GM13977 (cell line): ENCODE data around the gene CCDC142.

Experiments used
- DNase-seq: peaks from one replicate; pipeline ENCODE4 v3.0.0; 2012; ENCODE audit warnings: low spot score
- CTCF ChIP-seq: IDR thresholded peaks from 2 replicates; pipeline ENCODE4 v1.5.1; 2012; ENCODE audit warnings: mild to moderate bottlenecking, control low read depth; ENCODE audit not compliant: insufficient read depth; ENCODE audit errors: extremely low read depth, missing control alignments
- in situ Hi-C: fragments of 300-500 bp; cut with MboI; formaldehyde crosslinking; loops from one replicate; pipeline ENCODE4 v1.12.0; 2022; ENCODE audit warnings: low sequenced_read_pairs, low pct_unique_long_range_greater_than_20kb, mixed read lengths, inconsistent platforms; ENCODE audit not compliant: unreplicated experiment

Gene CCDC142

GRCh38 chr2:74439373-74439772, 43.4 kb downstream of the CCDC142 start:
- no peak for DNase-seq
- in situ Hi-C loops = no loop called here
- no peak for TF ChIP-seq CTCF

DNA sequence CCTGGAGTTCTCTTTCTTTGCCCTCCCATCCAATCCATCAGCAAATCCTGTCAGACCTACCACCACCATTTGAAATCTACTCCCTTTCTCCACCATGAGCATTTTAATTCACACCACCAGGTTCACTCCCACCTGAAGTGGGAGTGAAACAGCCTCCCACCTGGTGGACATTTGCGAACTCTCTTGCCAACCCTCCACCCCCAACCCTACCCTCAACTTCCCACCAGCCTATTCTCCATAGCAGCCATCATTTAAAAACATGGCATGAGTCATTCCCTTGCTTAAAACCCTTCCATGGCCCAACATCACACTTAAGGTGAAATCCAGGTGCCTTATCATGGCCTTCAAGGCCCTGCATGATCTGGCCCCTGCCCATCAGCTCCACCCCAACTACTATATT, 44.5 kb downstream of the CCDC142 start:
- TF ChIP-seq CTCF = no peak
- in situ Hi-C loops = no loop called here
- no peak for DNase-seq

GRCh38 chr2:74436848-74437695, 45.7 kb downstream of the CCDC142 start:
- DNase-seq = peak; percentile 61
- in situ Hi-C loops = no loop called here
- TF ChIP-seq CTCF = no peak

DNA sequence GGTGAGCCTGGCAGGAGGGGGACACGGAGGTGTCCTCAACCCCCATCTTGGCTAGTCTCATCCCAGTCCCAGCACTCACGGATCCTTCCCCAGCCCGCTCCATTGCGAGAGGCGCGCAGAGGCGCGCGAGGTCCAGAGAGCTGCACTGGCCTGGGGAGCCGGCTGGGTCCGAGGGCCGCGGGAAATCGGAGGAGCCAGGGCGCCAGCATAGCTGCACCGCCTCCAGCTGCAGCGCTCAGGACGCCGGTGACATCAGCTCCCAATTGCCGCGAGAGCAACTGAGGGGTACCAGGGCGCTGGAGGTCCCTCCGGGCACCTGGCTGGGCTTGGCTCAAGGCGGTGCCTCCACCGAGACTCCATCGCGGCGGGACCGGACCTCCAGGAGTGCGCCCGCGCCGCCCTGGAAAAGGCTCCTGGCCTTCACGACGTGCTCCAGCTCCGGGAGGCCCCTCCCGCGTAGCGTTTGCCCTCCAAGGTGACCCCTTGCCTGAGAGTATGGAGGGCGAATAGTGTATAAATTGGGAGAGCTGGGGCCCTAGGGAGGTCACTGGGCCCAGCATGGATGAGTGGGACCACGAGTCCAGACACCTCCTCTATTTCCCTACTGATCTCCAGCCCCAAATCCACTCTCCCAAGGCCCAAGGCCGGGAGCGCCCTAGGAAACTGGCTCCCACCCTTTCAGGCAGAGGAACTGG, 46.5 kb downstream of the CCDC142 start:
- in situ Hi-C loops = no loop called here
- no peak for TF ChIP-seq CTCF
- DNase-seq = no peak

DNA sequence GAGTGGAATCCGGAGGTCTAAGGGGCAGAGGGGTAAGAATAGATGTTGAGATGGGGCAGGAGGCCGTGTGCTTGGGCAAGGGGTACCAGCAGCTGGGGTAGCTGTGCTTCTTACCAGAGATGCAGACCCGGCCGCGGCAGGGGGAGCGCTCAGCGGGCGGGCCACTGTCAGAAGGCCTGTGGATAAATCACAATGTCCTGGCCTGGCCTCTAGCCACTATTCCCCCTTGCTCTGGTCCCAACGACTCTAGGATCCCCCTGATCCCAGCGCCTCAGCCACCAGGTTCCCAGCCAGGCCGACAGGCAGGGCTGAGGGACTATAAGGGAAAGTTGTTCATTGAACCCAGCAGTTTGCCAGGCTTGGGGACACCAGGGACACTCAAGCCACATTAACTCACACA, 52.3 kb downstream of the CCDC142 start:
- TF ChIP-seq CTCF = no peak
- DNase-seq = no peak
- in situ Hi-C loops = no loop called here

- TF ChIP-seq CTCF = no peak
- in situ Hi-C loops = no loop called here
- DNase-seq = no peak
Measured at GRCh38 chr2:74429487-74430451, 53.0 kb downstream of the CCDC142 start.
